GM18873 (cell line): ENCODE data around the gene L1CAM.
"Not testable (repeated sequence)": the region's sequence is repeated elsewhere in the genome, so short reads cannot be mapped to it uniquely, and the experiment has no call there.

Source experiments
- ATAC-seq: cut with Tn5 transposase; IDR thresholded peaks from one replicate; pipeline ENCODE4 v1.9.1; 2021; ENCODE audit warnings: mild to moderate bottlenecking, moderate library complexity, moderate number of reproducible peaks; ENCODE audit not compliant: unreplicated experiment, low FRiP score

L1CAM gene

DNA sequence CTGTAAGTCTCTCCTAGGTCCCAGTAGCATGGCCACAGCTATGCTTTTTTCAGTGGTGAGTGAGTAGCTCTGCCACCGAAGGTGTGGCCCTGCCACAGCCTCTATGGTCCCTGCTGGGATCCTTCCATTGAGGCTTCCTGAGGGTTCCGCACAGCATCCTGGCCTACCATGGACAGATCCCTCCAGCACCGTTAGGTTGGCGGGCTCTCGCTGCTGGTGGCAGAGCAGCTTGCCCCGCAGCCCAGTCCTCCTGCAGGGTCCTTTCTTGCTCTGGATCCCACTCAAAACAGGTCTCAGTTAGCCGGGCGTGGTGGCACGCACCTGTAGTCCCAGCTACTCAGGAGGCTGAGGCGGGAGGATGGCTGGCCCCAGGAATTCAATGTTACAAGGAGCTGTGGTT is 53.2 kb downstream of the L1CAM start:
- ATAC-seq = no peak

DNA sequence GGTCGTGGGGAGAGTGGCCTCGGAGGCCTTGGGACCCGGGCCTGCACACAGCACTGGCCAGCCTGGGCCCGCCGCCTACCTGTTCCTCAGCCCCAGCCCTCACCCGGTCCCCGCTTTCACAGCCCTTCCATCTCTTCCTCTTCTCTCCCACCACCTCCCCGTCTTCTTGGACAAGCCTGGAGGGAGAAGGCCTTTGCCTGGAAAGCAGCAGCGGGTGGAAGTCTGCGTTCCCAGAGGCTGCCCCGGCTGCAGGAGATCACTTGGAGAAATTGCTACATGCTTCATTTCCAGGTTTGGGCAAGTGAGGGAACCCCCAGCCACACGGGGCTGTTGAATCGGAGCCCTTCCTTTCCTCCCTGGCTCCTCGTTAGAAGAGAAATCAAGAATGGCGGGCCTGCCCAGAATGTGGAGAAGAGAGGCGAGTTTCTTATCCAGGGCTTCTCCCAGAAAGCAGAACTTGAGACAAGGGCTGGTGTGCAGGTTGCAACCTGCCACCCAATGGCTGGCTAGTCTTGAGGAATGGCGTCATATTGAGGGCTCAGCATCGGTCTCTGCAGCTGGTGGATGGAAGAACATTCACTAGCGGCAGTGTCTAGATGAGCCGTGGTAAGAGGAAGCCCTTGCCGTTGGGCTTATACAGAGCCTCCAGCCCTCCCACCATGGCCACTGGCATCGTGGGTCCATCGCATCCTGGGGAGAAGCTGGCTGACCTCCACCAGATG is 54.4 kb downstream of the L1CAM start:
- ATAC-seq = no peak

DNA sequence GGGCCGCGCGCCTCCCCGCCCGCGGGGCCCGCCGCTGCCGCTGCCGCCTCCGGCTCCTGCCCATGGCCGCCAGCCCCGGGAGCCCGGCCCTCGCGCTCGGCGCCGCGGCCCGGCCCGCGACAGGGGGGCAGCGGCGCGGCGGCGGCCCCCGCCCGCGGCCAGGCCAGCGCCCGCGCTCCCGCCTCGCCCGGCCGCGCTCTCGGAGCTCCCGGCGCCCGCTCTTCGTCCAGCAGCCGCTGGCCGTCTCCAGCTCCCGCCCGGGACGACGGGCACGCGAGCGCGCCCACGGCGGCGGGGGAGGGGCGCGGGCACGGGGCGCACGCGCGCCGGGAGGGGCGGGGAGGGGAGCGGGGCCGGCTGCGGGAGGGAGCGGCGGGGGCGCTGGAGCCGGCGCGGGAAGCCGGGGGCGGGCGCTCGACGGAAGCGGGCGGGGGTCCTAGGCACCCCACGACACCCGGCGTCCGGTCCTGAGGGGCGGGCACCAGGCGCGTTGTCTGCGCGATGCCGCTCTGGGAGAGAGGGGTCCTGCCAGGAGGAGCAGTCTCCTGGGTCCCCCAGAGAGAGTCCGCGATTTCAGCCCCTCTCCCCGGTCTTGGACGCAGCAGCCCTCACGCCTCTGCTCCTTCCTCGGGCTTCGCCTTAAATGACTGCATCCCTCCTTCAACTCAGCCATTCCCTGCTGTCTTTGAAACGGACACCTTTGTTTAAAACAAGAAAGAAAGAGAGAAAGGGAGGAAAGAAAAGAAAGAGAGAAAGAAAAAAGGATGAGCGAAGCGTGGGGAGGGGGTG is 55.1 kb downstream of the L1CAM start:
- no peak for ATAC-seq

DNA sequence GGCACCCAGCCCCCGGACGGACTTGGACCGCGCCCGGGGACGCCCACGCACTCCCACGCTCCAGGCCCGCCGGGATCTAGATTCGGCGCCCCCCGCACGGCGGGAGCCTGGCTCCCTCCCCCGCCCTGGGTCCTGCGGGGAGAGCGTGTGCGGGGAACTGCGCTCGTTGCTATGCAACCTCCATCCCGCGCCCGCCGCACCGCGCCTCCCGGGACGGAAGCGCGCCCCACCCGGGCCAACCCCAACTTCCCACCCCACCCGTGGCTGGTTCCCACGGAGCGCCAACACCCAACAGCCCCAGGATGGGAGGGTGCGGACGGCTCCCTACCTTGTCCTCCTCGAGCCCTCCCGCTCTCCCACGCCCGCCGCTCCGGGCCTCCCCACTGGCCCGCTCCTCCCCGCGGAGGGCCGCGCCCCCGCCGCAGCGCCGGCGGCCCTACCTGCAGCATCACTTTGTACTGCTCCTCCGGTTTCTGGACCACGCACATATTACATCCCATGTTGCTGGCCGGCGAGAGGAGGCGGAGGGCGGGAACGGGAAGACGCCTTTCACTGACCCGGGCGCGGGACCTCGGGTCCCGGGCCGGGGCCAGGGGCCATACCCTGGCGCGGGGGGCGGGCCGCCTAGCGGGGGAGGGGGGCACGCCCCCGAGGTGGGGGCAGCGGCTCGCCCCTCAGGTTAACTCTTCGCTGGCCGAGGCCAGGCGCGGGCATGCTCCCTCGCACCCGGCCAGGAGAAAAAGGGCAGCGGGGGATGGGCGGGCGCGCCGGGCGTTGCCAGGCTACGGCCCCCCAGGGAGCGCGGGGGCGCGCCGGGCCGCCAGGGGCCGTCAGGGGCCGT is 56.0 kb downstream of the L1CAM start, which contains the start of gene PDZD4:
Gene PDZD4, minus strand, starts transcription at position 746 of the 841 bp plus-strand sequence. Its CDS starts 246 bp downstream, at position 500.
- no peak for ATAC-seq

DNA sequence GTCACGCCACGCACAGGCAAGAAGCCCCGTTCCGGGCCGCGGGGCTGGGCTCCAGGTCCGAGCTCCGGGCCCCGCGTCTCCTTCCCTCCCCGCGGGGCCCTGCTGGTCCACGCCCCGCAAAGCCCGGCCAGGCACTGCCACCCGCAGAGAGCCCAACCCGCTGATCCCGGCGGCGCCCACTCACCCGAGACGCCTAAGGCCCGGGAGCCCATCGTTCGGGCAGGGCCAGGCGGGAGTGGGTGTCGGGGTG is 56.5 kb downstream of the L1CAM start:
- ATAC-seq = no peak

DNA sequence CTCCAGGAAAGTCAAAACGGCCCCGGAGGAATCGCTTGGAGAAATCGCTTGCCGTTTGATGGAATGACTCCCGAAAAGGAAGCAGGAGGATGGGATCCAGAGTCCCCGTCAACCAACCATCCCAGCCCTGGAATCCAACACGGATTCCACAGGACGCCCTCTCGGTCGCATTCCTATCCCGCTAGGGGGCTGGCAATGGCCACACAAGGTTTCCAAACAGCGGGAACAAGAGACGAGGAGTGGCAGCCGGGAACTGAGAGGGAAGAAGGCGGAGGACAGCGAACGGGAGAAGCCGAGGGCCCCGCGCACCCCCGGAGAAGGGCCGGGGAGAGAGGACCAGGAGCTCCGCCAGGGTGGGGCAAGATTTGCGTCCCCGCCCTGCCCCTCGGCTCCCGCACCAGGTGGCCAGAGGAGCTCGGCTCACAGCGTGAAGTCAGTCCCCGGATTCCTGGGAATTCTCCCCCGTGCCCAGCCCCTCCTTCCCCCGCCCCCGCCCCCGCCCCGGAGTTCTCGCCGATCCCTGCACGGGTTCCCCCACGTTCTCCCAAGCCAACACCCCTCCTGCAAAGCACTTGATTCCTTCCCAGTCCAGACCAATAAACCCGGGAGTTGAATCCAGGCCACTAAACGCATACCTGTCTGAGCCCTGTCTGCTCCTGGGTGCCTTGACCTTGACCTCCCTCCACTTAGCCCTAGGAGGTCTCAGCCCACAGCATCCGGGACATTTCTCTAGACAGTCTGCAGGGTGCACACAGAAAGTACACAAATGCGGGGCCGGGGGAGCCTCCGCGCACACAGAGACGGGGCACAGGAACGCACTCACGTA is 57.0 kb downstream of the L1CAM start:
- ATAC-seq = no peak

DNA sequence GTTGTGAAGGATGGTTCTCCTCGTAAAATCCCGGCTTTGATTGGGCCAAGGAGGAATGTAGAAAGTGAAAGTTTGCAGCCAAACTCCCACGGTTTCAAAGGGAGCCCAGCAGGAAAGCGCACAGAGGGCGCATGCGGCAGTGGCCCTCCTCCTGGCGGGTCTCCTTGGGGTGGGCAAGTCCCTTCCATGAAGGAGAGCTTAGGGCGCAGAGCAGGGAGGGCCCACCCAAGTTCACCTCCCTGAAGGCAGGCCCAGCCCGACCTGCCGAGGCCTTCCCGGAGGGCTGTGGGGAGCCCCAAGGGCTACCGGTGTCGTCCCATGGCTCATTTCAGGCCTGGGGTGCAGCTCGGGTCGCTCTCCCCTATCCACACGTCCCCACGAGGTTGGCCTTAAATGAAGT is 57.7 kb downstream of the L1CAM start:
- no peak for ATAC-seq

DNA sequence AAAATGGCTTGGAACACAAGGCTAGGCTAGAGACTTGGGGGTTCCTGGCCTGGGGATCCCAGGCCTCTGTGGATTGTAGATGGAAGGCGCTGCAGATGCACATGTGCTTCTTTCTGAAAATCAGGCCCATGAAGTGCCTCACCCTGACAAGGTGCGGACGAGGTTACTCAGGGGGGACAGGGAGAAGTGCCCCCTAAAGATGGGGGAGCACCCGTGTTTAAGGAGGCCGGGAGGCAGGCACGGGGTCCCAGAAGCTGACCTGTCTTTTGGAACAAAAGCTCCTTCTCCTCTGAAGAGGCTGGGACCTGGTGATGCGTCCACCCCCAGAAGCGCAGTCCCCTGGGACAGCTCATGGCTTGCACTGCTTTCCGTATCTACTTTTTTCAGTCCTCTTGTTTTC is 58.1 kb downstream of the L1CAM start:
- no peak for ATAC-seq

DNA sequence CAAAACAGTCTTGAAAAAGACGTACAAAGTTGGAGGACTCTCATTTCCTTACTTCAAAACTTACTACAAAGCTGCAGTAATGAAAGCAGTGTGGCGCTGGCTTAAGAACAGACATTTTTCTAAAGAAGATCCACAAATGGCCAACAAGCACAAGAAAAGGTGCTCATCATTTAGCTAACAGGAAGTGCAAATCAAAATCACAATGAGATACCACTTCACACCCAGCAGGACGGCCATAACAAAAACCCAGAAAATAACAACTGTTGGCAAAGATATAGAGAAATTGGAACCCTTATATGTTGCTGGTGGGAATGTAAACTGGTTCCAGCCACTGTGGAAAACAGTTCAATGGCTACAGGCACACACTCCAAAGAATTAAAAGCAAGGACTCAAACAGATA is 59.0 kb downstream of the L1CAM start:
- ATAC-seq = no peak

DNA sequence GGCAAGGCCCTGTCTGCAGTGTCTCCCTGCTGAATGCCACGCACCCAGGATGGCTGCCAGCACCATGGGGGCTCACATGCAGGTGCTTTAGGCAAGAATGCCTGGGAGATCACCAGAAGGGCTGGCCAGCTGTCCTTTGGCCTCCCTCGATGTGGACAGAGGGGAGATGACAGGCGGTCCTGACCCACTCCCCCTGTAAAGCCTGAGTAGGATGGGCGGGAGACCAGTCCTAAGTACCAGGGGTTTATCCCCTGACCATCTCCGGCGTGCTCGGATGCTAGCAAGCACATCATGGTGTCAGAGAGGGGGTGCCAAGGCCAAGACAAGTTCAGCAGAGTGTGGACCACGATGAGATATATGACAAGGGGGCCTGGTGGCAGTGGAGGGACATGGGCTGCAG is 60.9 kb downstream of the L1CAM start:
- no peak for ATAC-seq

DNA sequence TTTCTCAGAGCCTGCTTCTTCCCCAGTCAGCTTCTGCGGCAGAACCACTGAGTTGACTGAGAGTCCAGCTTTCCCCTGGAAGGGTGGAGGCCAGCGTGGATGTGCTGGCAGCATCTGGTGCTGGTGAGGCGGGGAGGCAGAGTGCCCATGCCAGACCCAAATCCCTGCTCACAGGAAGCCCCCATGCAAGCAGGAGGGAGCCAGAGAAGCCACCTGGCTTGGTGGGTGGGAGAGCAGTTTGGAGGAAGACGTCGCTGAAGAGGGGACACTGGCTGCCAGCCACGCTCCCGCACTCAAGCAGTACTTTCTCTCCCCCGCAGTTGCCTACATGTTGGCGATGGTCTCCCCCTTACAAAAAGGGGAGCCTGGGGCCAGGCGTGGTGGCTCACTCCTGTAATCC is 61.6 kb downstream of the L1CAM start:
- no peak for ATAC-seq

DNA sequence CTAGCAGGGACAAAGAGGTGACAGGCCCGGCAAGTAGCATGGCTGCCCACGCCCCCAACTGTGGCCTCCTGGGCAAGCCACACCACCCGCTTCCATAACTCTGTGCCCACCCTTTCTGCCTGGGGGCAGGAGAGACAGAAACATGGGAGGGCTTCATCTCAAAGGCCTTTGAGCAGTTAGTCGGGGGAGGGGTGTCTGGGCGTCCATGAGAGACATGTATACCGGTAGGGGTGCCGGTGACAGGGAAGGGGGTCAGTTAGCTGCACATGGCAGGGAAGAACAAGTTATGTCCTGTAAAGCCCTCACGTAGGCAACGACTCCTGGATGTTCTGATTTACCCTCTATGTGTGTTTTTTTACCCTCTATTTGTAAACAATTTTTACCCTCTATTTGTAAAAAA is 64.9 kb downstream of the L1CAM start:
- ATAC-seq = no peak

DNA sequence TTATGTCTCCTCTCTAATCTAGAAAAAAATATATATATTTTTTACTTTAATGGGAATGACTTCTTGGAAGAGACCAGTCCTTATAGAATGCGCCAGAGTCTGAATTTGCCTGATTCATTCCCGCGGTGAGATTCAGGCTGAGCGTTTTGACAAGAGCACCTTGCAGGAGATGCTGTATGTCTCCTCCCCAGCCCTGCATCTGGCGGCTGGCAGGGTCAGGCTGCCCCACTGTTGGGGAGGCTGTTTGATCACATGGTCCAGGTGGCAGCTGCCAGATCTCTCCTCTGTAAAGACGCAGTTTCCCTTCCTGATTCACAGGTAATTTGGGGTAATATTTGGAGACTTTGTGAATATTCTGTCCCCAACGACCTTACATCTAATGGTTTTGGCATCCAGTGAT is 65.4 kb downstream of the L1CAM start:
- ATAC-seq = no peak

DNA sequence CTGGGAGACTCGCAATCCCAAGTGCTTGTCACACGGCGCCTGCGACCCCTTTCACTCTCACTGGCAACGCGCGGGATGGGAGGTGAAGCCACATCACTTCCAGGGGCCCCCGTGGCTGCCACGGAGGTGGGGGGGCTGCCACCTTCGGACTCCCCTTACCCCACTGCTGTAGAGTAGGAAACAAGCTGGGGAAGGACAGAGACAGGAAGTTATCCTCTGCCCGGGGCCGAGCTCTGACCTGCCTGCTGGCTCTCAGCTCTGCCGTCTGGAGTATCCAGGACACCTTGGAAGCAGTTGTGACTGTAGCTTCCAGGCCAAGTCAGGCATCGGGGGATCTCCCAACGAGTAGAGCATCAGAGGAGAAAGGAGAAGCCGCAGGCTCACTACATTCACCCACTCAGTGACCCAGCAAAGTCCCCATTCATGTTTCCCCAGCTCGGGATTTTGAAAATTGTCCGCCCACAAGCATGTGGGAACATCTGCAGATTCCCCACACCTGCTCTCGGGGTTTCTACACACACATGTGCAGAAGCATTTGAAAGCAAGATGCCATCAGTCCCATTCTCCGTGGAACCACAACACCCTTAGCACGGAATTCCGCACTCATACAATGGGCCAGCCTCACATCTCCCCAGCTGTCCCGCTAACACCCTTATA is 66.5 kb downstream of the L1CAM start:
- ATAC-seq = no peak

DNA sequence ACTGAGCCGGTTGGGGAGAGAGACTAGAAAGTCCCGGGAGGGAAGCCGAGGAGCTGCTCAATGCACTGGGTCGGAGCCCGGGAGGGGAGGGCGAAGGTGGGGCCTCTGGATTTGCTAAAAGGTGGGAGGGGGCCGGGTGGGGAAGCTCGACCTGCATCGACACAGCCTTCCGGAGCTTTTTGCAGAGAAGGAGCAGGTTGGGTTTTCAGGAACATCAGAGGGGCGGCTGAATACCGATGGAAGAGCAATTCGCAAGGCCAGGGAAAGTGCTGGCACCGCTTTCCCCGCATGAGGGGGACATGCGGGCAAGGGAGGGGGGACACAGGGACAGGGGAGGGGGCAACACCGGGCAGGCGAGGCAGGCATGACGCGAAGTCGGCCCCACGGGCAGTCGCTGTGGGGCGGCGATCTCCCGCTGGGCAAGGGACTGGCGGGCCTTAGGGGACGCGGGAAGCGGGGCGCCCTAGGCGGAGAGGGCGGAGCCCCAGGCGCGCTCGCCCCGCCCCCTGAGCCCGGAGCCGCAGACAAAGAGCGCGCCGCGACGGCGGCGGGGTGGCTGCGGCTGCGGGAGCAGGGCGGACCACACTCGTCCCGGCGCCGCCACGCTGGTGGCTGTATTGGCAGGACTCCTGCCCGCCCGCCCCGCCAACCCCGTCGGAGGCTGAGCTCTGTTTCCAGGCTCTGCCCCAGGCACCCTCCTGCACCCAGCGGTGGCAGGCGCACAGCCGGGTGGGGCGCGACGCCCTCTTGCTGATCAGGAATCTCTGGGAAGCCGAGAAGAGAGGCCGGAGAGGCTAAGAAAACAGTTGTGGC is 67.2 kb downstream of the L1CAM start:
- no peak for ATAC-seq

DNA sequence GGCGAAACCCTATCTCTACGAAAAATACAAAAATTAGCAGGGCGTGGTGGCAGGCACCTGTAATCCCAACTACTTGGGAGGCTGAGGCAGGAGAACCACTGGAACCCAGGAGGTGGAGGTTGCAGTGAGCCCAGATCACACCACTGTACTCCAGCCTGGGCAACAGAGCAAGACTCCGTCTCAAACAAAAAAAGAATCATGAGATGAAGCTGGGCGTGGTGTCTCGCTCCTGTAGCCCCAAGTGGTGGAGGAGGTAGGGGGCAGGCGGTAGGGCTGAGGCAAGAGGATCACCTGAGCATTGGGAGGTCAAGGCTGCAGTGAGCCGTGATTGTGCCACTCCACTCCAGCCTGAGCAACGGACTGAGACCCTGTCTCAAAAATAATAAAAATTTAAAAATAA is 67.9 kb downstream of the L1CAM start:
- not testable (repeated sequence) for ATAC-seq

DNA sequence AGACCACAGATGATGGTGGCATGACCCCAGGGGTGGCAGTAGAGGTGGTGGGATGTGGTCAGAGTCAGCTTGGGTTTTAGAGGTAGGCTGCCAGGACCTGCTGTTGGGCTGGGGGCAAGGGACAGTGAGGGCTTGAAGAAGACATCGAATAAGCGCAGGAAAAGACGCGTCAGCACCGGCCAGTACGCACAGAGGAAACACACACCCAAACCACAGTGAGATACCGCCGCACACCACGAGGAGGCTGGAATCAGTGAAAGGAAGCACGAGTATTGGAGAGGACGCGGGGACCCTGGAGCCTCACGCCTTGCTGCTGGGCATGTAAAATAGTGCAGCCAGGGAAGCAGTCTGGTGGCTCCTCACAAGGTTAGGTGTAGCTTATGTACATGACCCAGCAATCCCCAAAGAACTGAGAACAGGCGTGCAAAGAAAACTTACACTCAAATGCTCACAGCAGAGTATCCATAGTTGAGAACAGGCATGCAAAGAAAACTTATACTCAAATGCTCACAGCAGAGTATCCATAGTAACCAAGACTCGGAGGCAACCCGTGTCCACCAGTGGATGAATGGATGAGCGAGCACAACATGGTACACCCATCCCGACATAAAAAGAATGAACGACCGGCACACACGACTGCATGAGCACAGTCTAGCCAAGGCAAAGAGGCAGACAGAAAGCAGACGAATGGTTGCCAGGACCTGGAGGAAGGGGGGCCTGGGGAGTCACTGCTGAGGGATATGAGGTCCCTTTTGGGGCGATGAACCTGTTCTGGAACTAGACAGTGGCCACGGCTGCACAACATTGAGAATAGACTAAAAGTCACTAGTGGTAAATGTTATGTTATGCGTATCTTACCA is 68.9 kb downstream of the L1CAM start:
- no peak for ATAC-seq

DNA sequence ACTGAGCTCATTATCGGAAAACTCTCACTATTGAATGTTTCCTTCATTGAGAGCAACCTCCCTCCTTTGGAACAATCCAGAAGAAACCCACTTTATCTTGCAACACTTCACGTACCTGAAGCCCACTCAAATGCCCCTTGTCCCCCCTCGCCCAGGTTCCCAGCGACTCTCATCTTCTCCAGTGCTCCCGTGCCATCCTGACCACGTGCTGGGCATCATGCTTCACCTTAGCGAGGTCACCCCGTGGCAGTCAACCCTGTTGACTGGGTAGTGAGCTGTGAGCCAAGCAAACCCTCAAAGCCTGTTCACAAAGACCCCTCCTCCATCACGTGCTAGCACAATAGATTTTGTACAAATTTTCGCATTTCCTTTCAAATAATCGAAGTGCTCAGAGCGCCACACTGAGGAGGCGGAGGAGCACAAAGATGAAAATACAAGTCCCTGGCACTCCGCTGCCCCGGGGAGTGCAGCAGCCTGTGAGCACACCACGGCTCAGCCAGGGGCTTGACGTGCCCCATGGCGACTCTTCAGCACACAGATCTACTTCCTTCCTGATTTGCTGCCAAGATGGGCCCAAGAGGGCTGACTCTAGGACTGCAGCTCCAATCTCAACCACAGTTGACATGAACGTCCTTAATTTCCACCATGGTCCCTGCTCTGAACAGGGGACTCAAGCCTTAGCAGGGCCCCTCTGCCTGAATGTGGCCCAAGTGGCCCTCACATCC is 71.2 kb downstream of the L1CAM start:
- ATAC-seq = no peak
